Fibroblast of mammary gland (primary cell): ENCODE measurements around the gene RNASE7.

Experiments used
- DNase-seq: peaks from one replicate; pipeline ENCODE4 v3.0.0-alpha.2; 2010; ENCODE audit warnings: low read depth
- H3K4me3 ChIP-seq: 2 replicates; pipeline ENCODE4 v1.5.1; 2011; ENCODE audit warnings: low read depth, mild to moderate bottlenecking, low read length, moderate library complexity; ENCODE audit not compliant: control insufficient read depth
- CTCF ChIP-seq: conservative IDR thresholded peaks from 2 replicates; pipeline ENCODE4 v1.5.1; 2011; ENCODE audit warnings: low read depth, low read length, inconsistent platforms; ENCODE audit not compliant: control insufficient read depth, insufficient read depth

The RNASE7 gene

GRCh38 chr14:21084998-21085853 is 43.1 kb downstream of the RNASE7 start:
- TF ChIP-seq CTCF: no peak
- peak; percentile 53 for DNase-seq
- no peak overlapping the region for H3K4me3 ChIP-seq

GRCh38 chr14:21086908-21087293 is 44.7 kb downstream of the RNASE7 start:
- no peak for TF ChIP-seq CTCF
- no peak overlapping the region for H3K4me3 ChIP-seq
- DNase-seq: no peak

GRCh38 chr14:21087294-21088091 is 45.3 kb downstream of the RNASE7 start:
- TF ChIP-seq CTCF: no peak
- no peak overlapping the region for H3K4me3 ChIP-seq
- peak; percentile 95 for DNase-seq

GRCh38 chr14:21088687-21089086 is 46.5 kb downstream of the RNASE7 start:
- TF ChIP-seq CTCF: no peak
- H3K4me3 ChIP-seq: no peak overlapping the region
- no peak for DNase-seq

- no peak for DNase-seq
- TF ChIP-seq CTCF: no peak
- no peak overlapping the region for H3K4me3 ChIP-seq
Measured at GRCh38 chr14:21089271-21089670, 47.1 kb downstream of the RNASE7 start.

- no peak overlapping the region for H3K4me3 ChIP-seq
- TF ChIP-seq CTCF: no peak
- no peak for DNase-seq
Measured at GRCh38 chr14:21089877-21090193, 47.7 kb downstream of the RNASE7 start.
